Vagina (tissue), 2 donors: ENCODE results near the gene KCNK16.

Experiments used
- POLR2A ChIP-seq, 2 donors: fragments of 450-650 bp; IDR thresholded peaks; one replicate each; pipeline ENCODE4 v1.6.1; 2017; ENCODE audit warnings: antibody characterized with exemption in 2 of 2, mild to moderate bottlenecking in 2 of 2, moderate library complexity in 2 of 2
- POLR2AphosphoS5 ChIP-seq, 2 donors: sonication (generic); formaldehyde crosslinking; IDR thresholded peaks; one replicate each; pipeline ENCODE4 v1.9.0; 2017; ENCODE audit warnings: antibody characterized with exemption in 2 of 2, mild to moderate bottlenecking in 2 of 2, low read depth in 1 of 2; ENCODE audit not compliant: insufficient read depth in 1 of 2
- TF ChIP-seq, protein P1 (sequence below), 3 experiments: fragments of 450-650 bp in 2 of 3; fragments of 200-600 bp in 1 of 3; sonication (generic) in 1 of 3; IDR thresholded peaks; one replicate each; pipeline ENCODE4 v1.5.1; 2017 to 2019; ENCODE audit warnings: antibody characterized with exemption in 3 of 3, mild to moderate bottlenecking in 2 of 3, moderate library complexity in 2 of 3

DNA sequence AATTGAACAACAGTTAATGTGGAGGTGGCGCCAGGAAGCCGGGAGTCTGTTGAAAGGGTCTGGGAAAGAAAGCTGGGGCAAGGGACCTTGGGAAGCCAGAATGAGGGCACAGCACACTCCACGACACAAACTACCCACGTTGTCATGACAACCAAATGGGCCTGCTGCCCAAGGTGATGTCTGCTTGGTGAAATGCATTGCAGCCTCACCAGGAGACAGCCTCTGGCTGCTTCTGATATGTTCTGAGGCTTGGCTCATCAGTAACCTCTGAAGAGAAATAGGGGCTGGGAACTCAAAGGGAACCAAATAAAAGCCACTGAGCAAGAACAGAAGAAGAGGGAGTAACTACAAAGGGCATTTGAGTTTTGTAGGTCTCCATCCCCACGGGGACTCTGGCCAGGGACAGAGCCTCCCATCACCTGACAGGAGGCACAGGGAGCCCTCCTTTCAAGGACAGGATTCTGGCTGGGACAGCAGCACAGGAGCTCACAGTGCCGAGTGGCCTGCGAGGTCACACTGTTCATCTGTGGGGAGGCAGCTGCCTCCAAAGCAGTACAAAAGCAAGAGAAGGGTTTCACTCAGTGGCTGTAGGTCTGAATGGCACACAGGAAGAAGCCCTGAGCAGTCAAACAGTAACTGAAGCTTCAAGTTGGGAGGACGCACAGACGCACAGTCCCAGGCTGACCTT is 44.6 kb upstream of the KCNK16 start:
- TF ChIP-seq POLR2AphosphoS5 (IDR thresholded peaks at IDR 0.05; ENCODE audit: insufficient read depth in 1 of 2, low read depth in 1 of 2) (no peak), POLR2A (IDR thresholded peaks at IDR 0.05) (no peak)
- TF ChIP-seq, protein P1, sequence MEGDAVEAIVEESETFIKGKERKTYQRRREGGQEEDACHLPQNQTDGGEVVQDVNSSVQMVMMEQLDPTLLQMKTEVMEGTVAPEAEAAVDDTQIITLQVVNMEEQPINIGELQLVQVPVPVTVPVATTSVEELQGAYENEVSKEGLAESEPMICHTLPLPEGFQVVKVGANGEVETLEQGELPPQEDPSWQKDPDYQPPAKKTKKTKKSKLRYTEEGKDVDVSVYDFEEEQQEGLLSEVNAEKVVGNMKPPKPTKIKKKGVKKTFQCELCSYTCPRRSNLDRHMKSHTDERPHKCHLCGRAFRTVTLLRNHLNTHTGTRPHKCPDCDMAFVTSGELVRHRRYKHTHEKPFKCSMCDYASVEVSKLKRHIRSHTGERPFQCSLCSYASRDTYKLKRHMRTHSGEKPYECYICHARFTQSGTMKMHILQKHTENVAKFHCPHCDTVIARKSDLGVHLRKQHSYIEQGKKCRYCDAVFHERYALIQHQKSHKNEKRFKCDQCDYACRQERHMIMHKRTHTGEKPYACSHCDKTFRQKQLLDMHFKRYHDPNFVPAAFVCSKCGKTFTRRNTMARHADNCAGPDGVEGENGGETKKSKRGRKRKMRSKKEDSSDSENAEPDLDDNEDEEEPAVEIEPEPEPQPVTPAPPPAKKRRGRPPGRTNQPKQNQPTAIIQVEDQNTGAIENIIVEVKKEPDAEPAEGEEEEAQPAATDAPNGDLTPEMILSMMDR (IDR thresholded peaks at IDR 0.05), result no peak
